SK-N-SH (cell line): ENCODE results near the gene TUNAR. TPM values are rescaled to one million over a fixed set of nuclear protein-coding genes. Genes with fewer than 3 reads are reported as not detected.

Experiments used
- CTCF ChIA-PET: fragments of 300-600, 350-600 bp; formaldehyde crosslinking; extraction: SDS; loops from one replicate; lab custom pipeline; 2021; lab: Yijun Ruan, JAX
- POLR2A ChIA-PET: fragments of 350-600 bp; sonication (Branson Sonifier 250); formaldehyde crosslinking; extraction: SDS; loops from one replicate; lab custom pipeline; 2020; ENCODE audit warnings: antibody characterized with exemption, inconsistent platforms; lab: Yijun Ruan, JAX
- DNase-seq: peaks from one replicate; pipeline ENCODE4 v3.0.0; 2012
- H2AFZ ChIP-seq: fragments of 200-600 bp; sonication (generic); 2 replicates; pipeline ENCODE4 v1.8.1; 2016; ENCODE audit warnings: antibody characterized with exemption, mild to moderate bottlenecking, low read depth
- H3F3A ChIP-seq: fragments of 200-600 bp; sonication (generic); replicated peaks from 2 replicates; pipeline ENCODE3; 2016; ENCODE audit warnings: antibody characterized with exemption, mild to moderate bottlenecking; ENCODE audit not compliant: insufficient read depth
- H3K27ac ChIP-seq, 2 experiments: fragments of 200-500 bp in 1 of 2; fragments of 200-600 bp in 1 of 2; sonication (Bioruptor generic) in 1 of 2; sonication (generic), shearing (Covaris generic) in 1 of 2; 2 replicates each; pipeline versions ENCODE4 v1.5.1 to v1.6.1; 2014 to 2016; ENCODE audit warnings: low read depth in 2 of 2, inconsistent platforms in 1 of 2, low read length in 1 of 2, mild to moderate bottlenecking in 1 of 2, mixed read lengths in 1 of 2
- H3K27me3 ChIP-seq: fragments of 200-600 bp; sonication (generic), shearing (Covaris generic); 2 replicates; pipeline ENCODE4 v1.6.1; 2016; ENCODE audit warnings: mixed run types; ENCODE audit not compliant: insufficient read depth
- H3K36me3 ChIP-seq, 2 experiments: fragments of 200-500 bp in 1 of 2; fragments of 200-600 bp in 1 of 2; sonication (Bioruptor generic) in 1 of 2; sonication (generic) in 1 of 2; replicated peaks in 1 of 2; 2 replicates each; pipeline versions ENCODE3 to v1.5.1; 2014 to 2016; ENCODE audit warnings: low read length in 1 of 2, mild to moderate bottlenecking in 1 of 2; ENCODE audit not compliant: insufficient read depth in 2 of 2, control insufficient read depth in 1 of 2
- H3K4me1 ChIP-seq, 2 experiments: fragments of 200-500 bp in 1 of 2; fragments of 200-600 bp in 1 of 2; sonication (Bioruptor generic) in 1 of 2; sonication (generic), shearing (Covaris generic) in 1 of 2; 2 replicates each; pipeline versions ENCODE4 v1.5.1 to v1.6.1; 2014 to 2016; ENCODE audit warnings: low read depth in 1 of 2, low read length in 1 of 2, mixed run types in 1 of 2; ENCODE audit not compliant: insufficient read depth in 2 of 2, control insufficient read depth in 1 of 2
- H3K4me2 ChIP-seq: fragments of 200-600 bp; sonication (generic), shearing (Covaris generic); 2 replicates; pipeline ENCODE4 v1.6.1; 2017; ENCODE audit warnings: mixed run types
- H3K4me3 ChIP-seq, 2 experiments: fragments of 200-500 bp in 1 of 2; fragments of 200-600 bp in 1 of 2; sonication (Bioruptor generic) in 1 of 2; sonication (generic), shearing (Covaris generic) in 1 of 2; 2 replicates each; pipeline versions ENCODE4 v1.5.1 to v1.8.1; 2014 to 2016; ENCODE audit warnings: low read depth in 2 of 2, inconsistent platforms in 1 of 2, low read length in 1 of 2, mild to moderate bottlenecking in 1 of 2, mixed read lengths in 1 of 2, moderate library complexity in 1 of 2
- H3K79me2 ChIP-seq: fragments of 200-600 bp; sonication (generic); 2 replicates; pipeline ENCODE4 v1.8.1; 2017; ENCODE audit warnings: mild to moderate bottlenecking; ENCODE audit not compliant: insufficient read depth
- H3K9ac ChIP-seq: fragments of 200-600 bp; sonication (generic); 2 replicates; pipeline ENCODE4 v1.6.1; 2017; ENCODE audit warnings: mixed run types
- H3K9me2 ChIP-seq: fragments of 200-600 bp; sonication (generic); 2 replicates; pipeline ENCODE4 v1.6.1; 2017; ENCODE audit warnings: mixed run types
- H3K9me3 ChIP-seq: fragments of 200-600 bp; sonication (generic); 2 replicates; pipeline ENCODE4 v1.6.1; 2017; ENCODE audit warnings: mixed run types, mild to moderate bottlenecking, moderate library complexity
- H4K20me1 ChIP-seq: fragments of 200-600 bp; sonication (generic); 2 replicates; pipeline ENCODE4 v1.6.1; 2017; ENCODE audit warnings: mild to moderate bottlenecking, mixed run types; ENCODE audit not compliant: insufficient read depth
- EP300 ChIP-seq, 2 experiments: IDR thresholded peaks; 2 replicates each; pipeline versions ENCODE4 v1.4.0 to v1.6.1; 2012; ENCODE audit warnings: borderline replicate concordance in 1 of 2, low read depth in 1 of 2, low read length in 1 of 2
- GATA2 ChIP-seq: sonication (generic); formaldehyde crosslinking; IDR thresholded peaks from 2 replicates; pipeline ENCODE4 v1.5.0; 2020; ENCODE audit warnings: mild to moderate bottlenecking, missing genetic modification reagents
- JUND ChIP-seq: IDR thresholded peaks from 2 replicates; pipeline ENCODE4 v1.4.0; 2012
- MXI1 ChIP-seq: IDR thresholded peaks from 2 replicates; pipeline ENCODE4 v1.6.1; 2012; ENCODE audit warnings: mild to moderate bottlenecking, low read depth, low read length, improper control_type of control experiment
- NFIC ChIP-seq: IDR thresholded peaks from 2 replicates; pipeline ENCODE4 v1.4.0; 2012; ENCODE audit warnings: borderline replicate concordance
- RCOR1 ChIP-seq: fragments of 150-350 bp; IDR thresholded peaks from 2 replicates; pipeline ENCODE4 v1.6.1; 2017; ENCODE audit warnings: antibody characterized with exemption, low read length
- RFX5 ChIP-seq: IDR thresholded peaks from 2 replicates; pipeline ENCODE4 v1.6.1; 2012; ENCODE audit warnings: mild to moderate bottlenecking, improper control_type of control experiment, low read length
- TCF12 ChIP-seq: IDR thresholded peaks from 2 replicates; pipeline ENCODE4 v1.4.0; 2012
- WGBS: methylation state at CpG from one replicate; pipeline ENCODE4 v1.1.6; 2017; ENCODE audit warnings: low lambda C conversion rate; 5-methylcytosine and 5-hydroxymethylcytosine counted together
- polyA plus RNA-seq, 3 experiments: library from polyadenylated mRNA; depleted of rRNA; stranded (reverse); fragments of >200 nt; gene quantifications; 2 replicates each; pipeline ENCODE4 v1.2.3, GENCODE V29; 2012
- TF ChIP-seq, protein P1 (sequence below): IDR thresholded peaks from 2 replicates; pipeline ENCODE4 v1.4.0; 2012; ENCODE audit warnings: low read depth
- TF ChIP-seq, protein P2 (sequence below): IDR thresholded peaks from 2 replicates; pipeline ENCODE4 v1.6.1; 2012; ENCODE audit warnings: mild to moderate bottlenecking, low read depth, low read length, moderate library complexity

TUNAR gene
- polyA plus RNA-seq, 1 of the 3 experiments (the other 2 are of a cell fraction): 0.02 TPM

DNA sequence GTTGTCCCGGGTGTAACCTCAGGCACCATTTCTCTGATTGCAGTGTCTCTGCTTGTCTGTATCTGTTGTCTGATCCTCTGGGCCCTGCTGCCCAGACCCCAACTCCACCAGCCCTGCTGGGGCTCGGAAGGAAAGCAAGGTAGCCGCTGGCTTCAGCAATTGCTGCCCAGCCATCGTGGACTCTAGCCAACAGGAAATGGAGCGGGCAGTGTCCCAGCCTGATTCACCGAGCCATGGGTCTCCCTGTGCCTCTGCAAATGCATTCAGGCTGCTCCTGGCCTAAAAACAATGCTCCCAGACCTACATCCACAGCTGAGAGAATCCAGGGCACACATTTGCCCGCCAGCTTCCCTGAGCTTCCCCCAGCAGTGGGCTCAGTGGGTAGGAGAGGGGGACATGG is 9.2 kb downstream of the TUNAR start:
- Histone ChIP-seq H3K27ac (peak overlapping the region; percentile 44 to 96), H4K20me1 (no peaks in the 10 kb centered on the region)
- peak; percentile 76 for DNase-seq
- POLR2A ChIA-PET: interaction anchor here (1.3 kb wide), 1 partner anchor 9 kb away, joined by 4 read pairs; the partner anchor contains the start of gene TUNAR
- peak; percentile 22; the same call in 1 of the 2 replicates for TF ChIP-seq MXI1
- TF ChIP-seq TCF12: no peak
- no peak for TF ChIP-seq JUND
- TF ChIP-seq GATA2 (CRISPR knock-in tag): 0 out of 2 replicates have a peak, but pooled peaks have one; percentile 12
- TF ChIP-seq, protein P1, sequence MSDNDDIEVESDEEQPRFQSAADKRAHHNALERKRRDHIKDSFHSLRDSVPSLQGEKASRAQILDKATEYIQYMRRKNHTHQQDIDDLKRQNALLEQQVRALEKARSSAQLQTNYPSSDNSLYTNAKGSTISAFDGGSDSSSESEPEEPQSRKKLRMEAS: 0 out of 2 replicates have a peak, but pooled peaks have one; percentile 17
- TF ChIP-seq EP300 (IDR thresholded peaks at IDR 0.05; ENCODE audit: borderline replicate concordance in 1 of 2, low read depth in 1 of 2, low read length in 1 of 2): peak in 1 of 2 experiments; percentile 23; a peak in 1 of 4 replicates
- TF ChIP-seq NFIC: peak; percentile 74
- TF ChIP-seq RFX5: no peak
- TF ChIP-seq, all 33 proteins: peak for 5
- peak overlapping the region; percentile 58; the same call in 1 of the 2 replicates for H2AFZ ChIP-seq
- no peaks in the 10 kb centered on the region for H3K27me3 ChIP-seq
- CTCF ChIA-PET: interaction anchor here (0.9 to 1.8 kb wide), 5 partner anchors 9 to 324 kb away, joined by 3 to 6 read pairs (median 3); no protein-coding TSS in a partner anchor
- H3K36me3 ChIP-seq: no peaks in the 10 kb centered on the region
- H3F3A ChIP-seq: no peaks in the 10 kb centered on the region
- no peak overlapping the region for H3K4me3 ChIP-seq
- H3K9me2 ChIP-seq: no peaks in the 10 kb centered on the region
- H3K79me2 ChIP-seq: no peaks in the 10 kb centered on the region
- H3K9me3 ChIP-seq: no peaks in the 10 kb centered on the region
- peaks cover 6 to 35% of the 10 kb centered on the region in 2 experiments; a peak in 2 of 4 replicates for H3K4me1 ChIP-seq
- WGBS: 23% methylated on average over 2 of the region's 7 CpGs
- peak overlapping the region; percentile 49 for H3K4me2 ChIP-seq
- no peak overlapping the region; the same call in 1 of the 2 replicates for H3K9ac ChIP-seq

DNA sequence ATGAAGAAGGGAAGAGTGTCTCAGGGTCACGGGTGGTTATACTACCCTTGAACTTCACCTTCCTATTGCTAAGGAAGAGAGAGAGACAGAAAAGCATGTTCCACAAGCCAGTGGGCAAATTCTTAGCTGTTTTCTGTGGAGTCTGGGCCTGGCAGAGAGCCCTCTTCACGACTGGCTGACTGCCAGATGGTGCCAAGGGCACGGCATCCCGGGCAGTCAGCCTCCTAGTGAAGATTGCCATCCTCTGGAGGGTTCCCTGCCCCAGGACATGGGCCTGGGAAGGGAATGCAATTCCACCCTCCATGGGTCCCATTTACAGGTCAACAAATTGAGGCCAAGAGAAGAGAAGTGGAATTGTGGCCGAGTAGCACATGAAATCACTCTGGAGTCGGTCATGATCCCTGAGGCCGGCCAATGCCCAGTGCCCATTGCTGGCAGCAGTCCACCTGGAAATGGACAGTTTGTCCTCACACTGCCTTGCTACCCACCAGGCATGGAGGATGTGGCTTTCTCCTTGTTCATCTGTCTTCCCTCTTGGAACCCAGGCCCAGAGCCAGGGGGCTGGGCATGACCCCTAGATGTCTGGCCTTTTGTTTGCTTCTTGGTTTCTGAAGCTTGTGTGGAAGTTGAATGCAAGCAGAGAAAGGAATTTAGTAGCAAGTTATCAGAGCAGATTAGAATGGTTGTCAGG is 9.9 kb downstream of the TUNAR start:
- TF ChIP-seq NFIC (peak; percentile 52; the same call in 1 of the 2 replicates), RCOR1 (0 out of 2 replicates have a peak, but pooled peaks have one; percentile 15)
- TF ChIP-seq, protein P2, sequence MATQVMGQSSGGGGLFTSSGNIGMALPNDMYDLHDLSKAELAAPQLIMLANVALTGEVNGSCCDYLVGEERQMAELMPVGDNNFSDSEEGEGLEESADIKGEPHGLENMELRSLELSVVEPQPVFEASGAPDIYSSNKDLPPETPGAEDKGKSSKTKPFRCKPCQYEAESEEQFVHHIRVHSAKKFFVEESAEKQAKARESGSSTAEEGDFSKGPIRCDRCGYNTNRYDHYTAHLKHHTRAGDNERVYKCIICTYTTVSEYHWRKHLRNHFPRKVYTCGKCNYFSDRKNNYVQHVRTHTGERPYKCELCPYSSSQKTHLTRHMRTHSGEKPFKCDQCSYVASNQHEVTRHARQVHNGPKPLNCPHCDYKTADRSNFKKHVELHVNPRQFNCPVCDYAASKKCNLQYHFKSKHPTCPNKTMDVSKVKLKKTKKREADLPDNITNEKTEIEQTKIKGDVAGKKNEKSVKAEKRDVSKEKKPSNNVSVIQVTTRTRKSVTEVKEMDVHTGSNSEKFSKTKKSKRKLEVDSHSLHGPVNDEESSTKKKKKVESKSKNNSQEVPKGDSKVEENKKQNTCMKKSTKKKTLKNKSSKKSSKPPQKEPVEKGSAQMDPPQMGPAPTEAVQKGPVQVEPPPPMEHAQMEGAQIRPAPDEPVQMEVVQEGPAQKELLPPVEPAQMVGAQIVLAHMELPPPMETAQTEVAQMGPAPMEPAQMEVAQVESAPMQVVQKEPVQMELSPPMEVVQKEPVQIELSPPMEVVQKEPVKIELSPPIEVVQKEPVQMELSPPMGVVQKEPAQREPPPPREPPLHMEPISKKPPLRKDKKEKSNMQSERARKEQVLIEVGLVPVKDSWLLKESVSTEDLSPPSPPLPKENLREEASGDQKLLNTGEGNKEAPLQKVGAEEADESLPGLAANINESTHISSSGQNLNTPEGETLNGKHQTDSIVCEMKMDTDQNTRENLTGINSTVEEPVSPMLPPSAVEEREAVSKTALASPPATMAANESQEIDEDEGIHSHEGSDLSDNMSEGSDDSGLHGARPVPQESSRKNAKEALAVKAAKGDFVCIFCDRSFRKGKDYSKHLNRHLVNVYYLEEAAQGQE: no peak
- Histone ChIP-seq H3K9me2 (no peaks in the 10 kb centered on the region), H3F3A (no peaks in the 10 kb centered on the region), H3K27me3 (no peaks in the 10 kb centered on the region), H2AFZ (peak overlapping the region; percentile 58; the same call in 1 of the 2 replicates), H3K9me3 (no peaks in the 10 kb centered on the region), H4K20me1 (no peaks in the 10 kb centered on the region), H3K4me2 (peak overlapping the region; percentile 49), H3K27ac (peak overlapping the region; percentile 44 to 96), H3K9ac (no peak overlapping the region; the same call in 1 of the 2 replicates), H3K4me1 (peaks cover 11 to 35% of the 10 kb centered on the region in 2 experiments; a peak in 3 of 4 replicates), H3K79me2 (no peaks in the 10 kb centered on the region), H3K4me3 (no peak overlapping the region), H3K36me3 (no peaks in the 10 kb centered on the region)
- peak; percentile 57 for DNase-seq
- WGBS: 48% methylated on average over 7 of the region's 7 CpGs
- ChIA-PET POLR2A (interaction anchor here (1.3 kb wide), 1 partner anchor 10 kb away, joined by 4 read pairs; the partner anchor contains the start of gene TUNAR), CTCF (interaction anchor here (0.9 to 1.8 kb wide), 5 partner anchors 8 to 325 kb away, joined by 3 to 6 read pairs (median 3); no protein-coding TSS in a partner anchor)
